HG03342 (cell line): ENCODE measurements around the gene TAAR1.

ENCODE experiments used
- ATAC-seq: cut with Tn5 transposase; IDR thresholded peaks from one replicate; pipeline ENCODE4 v1.9.1; 2021; ENCODE audit warnings: mild to moderate bottlenecking, moderate library complexity; ENCODE audit not compliant: unreplicated experiment

The TAAR1 gene

DNA sequence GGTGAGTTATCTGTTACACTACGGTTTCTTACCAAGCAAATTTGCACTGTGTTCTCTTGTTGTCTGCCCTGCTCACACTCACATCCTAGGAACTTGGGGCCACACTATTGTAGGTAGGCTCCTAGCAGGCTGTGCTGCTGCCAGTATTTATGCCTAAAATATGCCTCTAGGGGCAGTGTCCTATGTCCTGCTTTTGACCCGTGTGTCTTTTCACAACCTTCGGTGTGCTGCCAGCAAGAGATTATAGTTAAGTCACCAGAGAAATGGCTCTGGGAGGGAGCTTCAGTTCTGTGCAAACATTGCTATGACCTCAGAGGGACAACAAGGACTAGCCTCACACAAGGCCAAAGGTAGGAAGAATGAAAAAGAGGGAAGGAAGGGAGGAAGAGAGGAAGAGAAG, 60.5 kb downstream of the TAAR1 start:
- peak; percentile 86 for ATAC-seq

DNA sequence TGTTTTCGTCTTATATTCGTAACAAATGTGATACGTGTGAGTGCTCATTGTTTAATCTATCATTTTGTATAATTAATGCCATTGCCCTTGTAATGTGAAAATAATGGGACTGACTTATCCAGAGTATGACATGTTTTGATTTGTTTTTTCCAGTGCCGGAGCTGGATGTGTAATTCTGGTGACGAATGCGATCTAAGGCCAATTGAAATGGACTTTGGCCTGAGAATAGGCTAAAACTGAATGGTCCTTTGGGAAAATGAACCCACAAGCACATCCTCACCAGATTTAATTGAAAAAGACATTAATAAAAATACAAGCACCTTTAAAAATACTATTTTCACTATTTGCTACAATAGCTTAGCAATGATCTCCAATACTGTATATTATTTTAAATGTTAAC, 62.8 kb downstream of the TAAR1 start:
- no peak for ATAC-seq
